CD8-positive, alpha-beta memory T cell (primary cell): ENCODE results near the gene ALG1L2. TPM values are rescaled to one million over a fixed set of nuclear protein-coding genes. Genes with fewer than 3 reads are reported as not detected.
"Not testable (repeated sequence)": the region's sequence is repeated elsewhere in the genome, so short reads cannot be mapped to it uniquely, and the experiment has no call there.

Source experiments
- CTCF ChIA-PET: fragments of 350-600 bp; sonication (Branson Sonifier 250); formaldehyde crosslinking; loops from one replicate; lab custom pipeline; 2021; ENCODE audit warnings: antibody characterized with exemption; lab: Charles Lee
- POLR2A ChIA-PET: fragments of 350-600 bp; sonication (Branson Sonifier 250); formaldehyde crosslinking; loops from one replicate; lab custom pipeline; 2021; ENCODE audit warnings: antibody characterized with exemption; lab: Charles Lee
- DNase-seq, 5 donors: peaks; one replicate each; pipeline versions ENCODE4 v3.0.0 to v3.0.0-alpha.2; 2020 to 2022; ENCODE audit warnings: mixed read lengths in 1 of 5
- H3K27ac ChIP-seq: one replicate; pipeline ENCODE4 v1.7.0; 2013; ENCODE audit warnings: low read depth, mild to moderate bottlenecking, low read length, moderate library complexity
- H3K27me3 ChIP-seq: 2 replicates; pipeline ENCODE4 v1.7.0; 2013; ENCODE audit warnings: low read length, mild to moderate bottlenecking; ENCODE audit not compliant: insufficient read depth, poor library complexity, severe bottlenecking
- H3K36me3 ChIP-seq: 2 replicates; pipeline ENCODE4 v1.7.0; 2013; ENCODE audit warnings: mild to moderate bottlenecking, low read length, moderate library complexity; ENCODE audit not compliant: insufficient read depth
- H3K4me1 ChIP-seq: 2 replicates; pipeline ENCODE4 v1.7.0; 2013; ENCODE audit warnings: mild to moderate bottlenecking, low read length, moderate library complexity; ENCODE audit not compliant: insufficient read depth
- H3K4me3 ChIP-seq: 2 replicates; pipeline ENCODE4 v1.7.0; 2013; ENCODE audit warnings: mild to moderate bottlenecking, low read length
- H3K9me3 ChIP-seq: 2 replicates; pipeline ENCODE4 v1.7.0; 2013; ENCODE audit warnings: mild to moderate bottlenecking, low read length
- H3K27ac Mint-ChIP-seq, 8 donors: one replicate each; pipeline ENCODE4 v1.8.0; 2020 to 2021; ENCODE audit warnings: mixed read lengths in 8 of 8, mild to moderate bottlenecking in 6 of 8, inconsistent platforms in 3 of 8, moderate library complexity in 3 of 8
- H3K27me3 Mint-ChIP-seq, 2 donors: one replicate each; pipeline ENCODE4 v1.8.0; 2020 to 2021; ENCODE audit warnings: mixed read lengths in 2 of 2, mild to moderate bottlenecking in 1 of 2, moderate library complexity in 1 of 2
- H3K36me3 Mint-ChIP-seq, 3 donors: one replicate each; pipeline ENCODE4 v1.8.0; 2020 to 2021; ENCODE audit warnings: mixed read lengths in 3 of 3, inconsistent platforms in 1 of 3, mild to moderate bottlenecking in 1 of 3
- H3K4me1 Mint-ChIP-seq, 3 donors: one replicate each; pipeline ENCODE4 v1.8.0; 2020 to 2021; ENCODE audit warnings: mixed read lengths in 3 of 3, inconsistent platforms in 1 of 3, mild to moderate bottlenecking in 1 of 3
- H3K4me3 Mint-ChIP-seq, 7 donors: one replicate each; pipeline ENCODE4 v1.8.0; 2020 to 2021; ENCODE audit warnings: mixed read lengths in 7 of 7, mild to moderate bottlenecking in 6 of 7, moderate library complexity in 4 of 7, inconsistent platforms in 2 of 7
- H3K9me3 Mint-ChIP-seq, 5 donors: one replicate each; pipeline ENCODE4 v1.8.0; 2020 to 2022; ENCODE audit warnings: mixed read lengths in 5 of 5, mild to moderate bottlenecking in 3 of 5, moderate library complexity in 2 of 5, inconsistent platforms in 1 of 5
- polyA plus RNA-seq: library from polyadenylated mRNA; unstranded; fragments of 300-500 nt; fragmentation: Illumina TruSeq; gene quantifications from one replicate; pipeline ENCODE4 v1.2.3, GENCODE V29; 2021
- total RNA-seq, 2 experiments: library from RNA; stranded (reverse); gene quantifications; one replicate each; pipeline ENCODE4 v1.2.3, GENCODE V29; 2021

ALG1L2 gene
- total and polyA plus RNA-seq, 3 experiments from 2014 or later, result 0.43 to 1.1 TPM; not detected in 1

DNA sequence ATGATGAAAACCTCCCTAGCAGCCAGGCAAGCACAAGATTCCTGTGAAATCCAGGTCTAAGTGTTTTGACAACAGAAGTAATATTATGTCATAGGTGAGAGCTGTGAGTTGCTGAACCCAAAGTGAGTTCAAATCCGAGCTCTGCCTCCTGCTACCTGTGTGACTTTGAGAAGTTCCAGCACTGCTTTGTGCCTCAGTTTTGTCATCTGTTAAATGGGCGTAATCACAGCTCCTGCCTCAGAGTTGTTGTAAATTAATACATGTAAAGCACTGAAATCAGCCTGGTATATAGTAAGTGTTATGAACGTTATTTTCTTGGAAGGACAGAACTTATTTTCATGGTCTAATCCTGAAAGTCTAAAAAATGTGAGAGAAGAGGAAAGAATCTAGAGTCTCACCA lies 38.7 kb downstream of the ALG1L2 start:
- POLR2A ChIA-PET, H3K9me3 Mint-ChIP-seq, H3K4me1 ChIP-seq, H3K36me3 ChIP-seq, H3K4me3 Mint-ChIP-seq, H3K27me3 Mint-ChIP-seq, H3K36me3 Mint-ChIP-seq, H3K27me3 ChIP-seq, H3K9me3 ChIP-seq, DNase-seq, H3K4me1 Mint-ChIP-seq, H3K27ac ChIP-seq, CTCF ChIA-PET, H3K27ac Mint-ChIP-seq, H3K4me3 ChIP-seq: not testable (repeated sequence)

GRCh38 chr3:130122891-130123775 lies 41.5 kb downstream of the ALG1L2 start:
- H3K9me3 ChIP-seq, H3K4me3 ChIP-seq, H3K27ac Mint-ChIP-seq, H3K36me3 Mint-ChIP-seq, DNase-seq, H3K36me3 ChIP-seq, H3K4me1 Mint-ChIP-seq, POLR2A ChIA-PET, H3K9me3 Mint-ChIP-seq, H3K4me3 Mint-ChIP-seq, H3K4me1 ChIP-seq, H3K27ac ChIP-seq, CTCF ChIA-PET, H3K27me3 ChIP-seq: not testable (repeated sequence)
- H3K27me3 Mint-ChIP-seq, result peaks cover 0 to 13% of the 10 kb centered on the region in 2 donors

- H3K9me3 Mint-ChIP-seq, H3K4me3 ChIP-seq, H3K27me3 ChIP-seq, H3K36me3 ChIP-seq, H3K4me1 Mint-ChIP-seq, H3K36me3 Mint-ChIP-seq, CTCF ChIA-PET, H3K4me3 Mint-ChIP-seq, H3K27ac ChIP-seq, H3K9me3 ChIP-seq, H3K4me1 ChIP-seq, POLR2A ChIA-PET, DNase-seq: not testable (repeated sequence)
- H3K27me3 Mint-ChIP-seq, result peaks cover 3 to 17% of the 10 kb centered on the region in 2 donors
- peak overlapping the region in 1 of 8 donors; percentile 54 for H3K27ac Mint-ChIP-seq
These were observed 43.8 kb downstream of the ALG1L2 start for GRCh38 chr3:130125406-130125805.

- H3K36me3 Mint-ChIP-seq, H3K4me3 Mint-ChIP-seq, H3K36me3 ChIP-seq: not testable (repeated sequence)
These were observed 54.7 kb downstream of the ALG1L2 start for GRCh38 chr3:130136337-130136736.

DNA sequence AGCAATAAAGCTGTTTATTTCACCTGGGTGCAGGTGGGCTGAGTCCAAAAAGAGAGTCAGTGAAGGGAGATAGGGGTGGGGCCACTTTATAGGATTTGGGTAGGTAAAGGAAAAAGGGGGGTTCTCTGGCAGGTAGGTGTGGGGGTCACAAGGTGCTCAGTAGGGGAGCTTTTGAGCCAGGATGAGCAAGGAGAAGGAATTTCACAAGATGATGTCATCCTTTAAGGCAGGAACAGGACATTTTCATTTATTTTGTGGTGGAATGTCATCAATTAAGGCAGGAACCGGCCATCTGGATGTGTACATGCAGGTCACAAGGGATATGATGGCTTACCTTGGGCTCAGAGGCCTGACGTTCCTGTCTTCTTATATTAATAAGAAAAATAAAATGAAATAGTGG lies 56.1 kb downstream of the ALG1L2 start:
- H3K27ac ChIP-seq, H3K4me1 Mint-ChIP-seq, POLR2A ChIA-PET, CTCF ChIA-PET, H3K27me3 ChIP-seq, H3K4me3 Mint-ChIP-seq, H3K9me3 Mint-ChIP-seq, H3K36me3 Mint-ChIP-seq, H3K9me3 ChIP-seq, H3K36me3 ChIP-seq, H3K4me3 ChIP-seq, DNase-seq, H3K4me1 ChIP-seq: not testable (repeated sequence)
- Mint-ChIP-seq H3K27me3 (peaks cover 3 to 17% of the 10 kb centered on the region in 2 donors), H3K27ac (peak overlapping the region in 1 of 8 donors; percentile 47)

More at GRCh38 chr3:130136337-130136736, 54.7 kb downstream of the ALG1L2 start:
- POLR2A ChIA-PET, CTCF ChIA-PET, H3K4me1 ChIP-seq, H3K9me3 Mint-ChIP-seq, H3K27ac Mint-ChIP-seq, H3K4me3 ChIP-seq, H3K9me3 ChIP-seq, H3K27me3 ChIP-seq, H3K27ac ChIP-seq, H3K4me1 Mint-ChIP-seq, DNase-seq: not testable (repeated sequence)
- H3K27me3 Mint-ChIP-seq, result peaks cover 6 to 27% of the 10 kb centered on the region in 2 donors

DNA sequence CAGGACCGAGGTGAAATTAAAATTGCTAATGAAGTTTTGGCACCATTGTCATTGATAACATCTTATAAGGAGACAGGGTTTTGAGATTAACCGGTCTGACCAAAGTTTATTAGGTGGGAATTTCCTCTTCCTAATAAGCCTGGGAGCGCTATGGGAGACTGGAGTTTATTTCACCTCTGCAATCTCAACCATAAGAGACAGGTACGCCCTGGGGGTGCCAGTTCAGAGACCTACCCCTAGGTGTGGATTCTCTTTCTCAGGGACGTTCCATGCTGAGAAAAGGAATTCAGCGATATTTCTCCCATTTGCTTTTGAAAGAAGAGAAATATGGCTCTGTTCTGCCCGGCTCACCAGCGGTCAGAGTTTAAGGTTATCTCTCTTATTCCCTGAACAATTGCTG lies 57.4 kb downstream of the ALG1L2 start:
- H3K36me3 Mint-ChIP-seq, H3K4me3 Mint-ChIP-seq, H3K27ac Mint-ChIP-seq, H3K4me1 ChIP-seq, H3K4me3 ChIP-seq, POLR2A ChIA-PET, DNase-seq, H3K4me1 Mint-ChIP-seq, H3K27ac ChIP-seq, H3K36me3 ChIP-seq, H3K9me3 ChIP-seq, H3K9me3 Mint-ChIP-seq, H3K27me3 ChIP-seq, CTCF ChIA-PET: not testable (repeated sequence)
- peaks cover 3 to 12% of the 10 kb centered on the region in 2 donors for H3K27me3 Mint-ChIP-seq

DNA sequence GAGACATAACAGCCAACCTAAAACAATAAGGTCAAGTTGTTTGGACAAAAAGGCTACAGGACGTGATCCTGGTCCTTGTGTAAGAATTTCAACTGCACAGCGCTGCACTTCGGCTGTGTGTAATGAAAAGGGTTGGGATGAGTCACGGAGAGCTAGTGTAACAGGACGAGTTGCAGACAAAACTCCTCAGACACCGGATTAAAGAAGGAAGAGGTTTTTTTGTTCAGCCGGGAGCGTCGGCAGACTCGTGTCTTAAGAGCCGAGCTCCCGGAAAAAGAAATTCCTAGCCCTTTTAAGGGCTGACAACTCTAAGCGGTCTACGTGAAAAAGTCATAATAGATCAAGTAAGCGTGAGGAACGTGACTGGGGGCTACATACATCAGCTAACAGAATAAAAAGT lies 59.1 kb downstream of the ALG1L2 start:
- H3K9me3 Mint-ChIP-seq, H3K27me3 ChIP-seq, DNase-seq, H3K4me1 Mint-ChIP-seq, H3K4me3 ChIP-seq, H3K27ac ChIP-seq, H3K36me3 Mint-ChIP-seq, H3K9me3 ChIP-seq, CTCF ChIA-PET, H3K27ac Mint-ChIP-seq, POLR2A ChIA-PET, H3K4me3 Mint-ChIP-seq, H3K36me3 ChIP-seq, H3K4me1 ChIP-seq: not testable (repeated sequence)
- H3K27me3 Mint-ChIP-seq, result peaks cover 3 to 11% of the 10 kb centered on the region in 2 donors

- POLR2A ChIA-PET, H3K4me3 Mint-ChIP-seq, H3K9me3 Mint-ChIP-seq, H3K36me3 Mint-ChIP-seq, H3K4me1 Mint-ChIP-seq, H3K27ac ChIP-seq, H3K4me1 ChIP-seq, H3K4me3 ChIP-seq, H3K27me3 ChIP-seq, H3K9me3 ChIP-seq, DNase-seq, H3K27ac Mint-ChIP-seq, H3K27me3 Mint-ChIP-seq, H3K36me3 ChIP-seq, CTCF ChIA-PET: not testable (repeated sequence)
These were observed 62.2 kb downstream of the ALG1L2 start for GRCh38 chr3:130143648-130144327.
